ENCODE results near the gene CUBN.
"Not testable (repeated sequence)": the region's sequence is repeated elsewhere in the genome, so short reads cannot be mapped to it uniquely, and the experiment has no call there.

DNA sequence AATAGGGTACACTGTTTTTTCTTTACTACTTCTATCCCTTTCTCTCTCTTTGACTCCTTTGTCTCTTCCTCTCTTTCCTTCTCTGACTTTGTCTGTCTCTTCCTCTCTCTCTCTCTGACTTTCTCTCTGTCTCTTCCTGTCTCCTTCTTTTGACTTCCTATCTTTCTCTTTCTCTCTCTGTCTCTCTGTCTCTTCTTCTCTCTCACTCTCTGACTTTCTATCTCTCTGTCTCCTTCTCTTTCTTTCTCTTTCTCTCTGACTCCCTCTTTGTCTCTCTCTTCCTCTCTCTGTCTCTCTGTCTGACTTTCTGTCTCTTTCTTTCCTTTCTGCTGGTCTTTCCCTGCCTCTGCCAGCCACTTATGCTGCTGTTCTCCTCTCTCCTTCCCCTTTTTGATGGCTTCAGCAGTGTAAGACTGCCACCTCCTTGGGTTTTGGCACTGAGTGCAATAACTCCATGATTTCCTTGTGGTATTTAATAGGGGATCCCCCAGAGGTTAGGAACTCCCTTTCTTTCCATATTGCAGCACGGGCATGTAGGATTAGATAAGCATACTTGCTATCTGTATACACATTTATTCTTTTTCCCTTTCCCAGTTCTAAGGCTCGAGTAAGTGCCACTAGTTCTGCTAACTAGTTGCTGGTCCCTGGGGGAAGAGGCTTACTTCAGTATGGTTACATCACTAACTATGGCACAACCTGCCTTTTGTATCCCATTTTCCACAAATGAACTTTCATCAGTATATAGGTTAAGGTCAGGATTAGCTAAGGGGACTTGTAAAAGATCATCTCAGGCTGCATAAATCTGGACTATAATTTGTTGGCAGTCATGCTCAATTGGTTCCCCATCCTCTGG, 116.3 kb downstream of the CUBN start:
- TF ChIP-seq EZH2 (IDR thresholded peaks at IDR 0.05; ENCODE audit: insufficient read depth, poor library complexity, severe bottlenecking); EZH2phosphoT487 (IDR thresholded peaks at IDR 0.05; ENCODE audit: insufficient read depth, low read depth): not testable (repeated sequence)
